ENCODE results near the gene HCN3. TPM values are rescaled to one million over a fixed set of nuclear protein-coding genes. Genes with fewer than 3 reads are reported as not detected.

HCN3 gene
- total RNA-seq, 1 donor from 2014 or later: 1.9 TPM

GRCh38 chr1:155297384-155297783 lies 20.1 kb downstream of the HCN3 start:
- Histone ChIP-seq H3K4me2 (no peak overlapping the region), H3K9me3 (ENCODE audit: low read depth) (no peaks in the 10 kb centered on the region), H3F3A (ENCODE audit: low read depth) (peaks cover 3% of the 10 kb centered on the region), H3K79me2 (ENCODE audit: low read depth) (no peaks in the 10 kb centered on the region), H3K9ac (no peak overlapping the region), H3K4me1 (no peaks in the 10 kb centered on the region), H2AFZ (replicated peaks) (no peak overlapping the region), H3K27me3 (peaks cover 51% of the 10 kb centered on the region), H3K27ac (no peak overlapping the region), H3K4me3 (no peak overlapping the region), H3K36me3 (no peaks in the 10 kb centered on the region), H4K20me1 (ENCODE audit: low read depth) (no peaks in the 10 kb centered on the region)
- DNase-seq (ENCODE audit: low spot score): no peak
- Mint-ChIP-seq H3K36me3 (no peaks in the 10 kb centered on the region), H3K27me3 (ENCODE audit: insufficient read depth, low read depth) (peaks cover 20% of the 10 kb centered on the region), H3K4me1 (peaks cover 6% of the 10 kb centered on the region), H3K27ac (no peak overlapping the region), H3K4me3 (no peak overlapping the region), H3K9me3 (peaks cover 5% of the 10 kb centered on the region)
- TF ChIP-seq CTCF (IDR thresholded peaks at IDR 0.05) (no peak), EZH2 (IDR thresholded peaks at IDR 0.05) (no peak), EZH2phosphoT487 (IDR thresholded peaks at IDR 0.05) (no peak)

- H3K4me1 Mint-ChIP-seq: peaks cover 6% of the 10 kb centered on the region
- Histone ChIP-seq H3K4me3 (no peak overlapping the region), H3K4me1 (no peaks in the 10 kb centered on the region), H3K9ac (no peak overlapping the region), H3K27ac (no peak overlapping the region), H3K27me3 (peaks cover 27% of the 10 kb centered on the region), H3K4me2 (no peak overlapping the region), H2AFZ (replicated peaks) (no peak overlapping the region), H4K20me1 (ENCODE audit: low read depth) (no peaks in the 10 kb centered on the region), H3K9me3 (ENCODE audit: low read depth) (no peaks in the 10 kb centered on the region), H3F3A (ENCODE audit: low read depth) (peaks cover 3% of the 10 kb centered on the region), H3K79me2 (ENCODE audit: low read depth) (no peaks in the 10 kb centered on the region), H3K36me3 (no peaks in the 10 kb centered on the region)
- peaks cover 18% of the 10 kb centered on the region for H3K27me3 Mint-ChIP-seq (ENCODE audit: insufficient read depth, low read depth)
- H3K36me3 Mint-ChIP-seq: no peaks in the 10 kb centered on the region
- peaks cover 3% of the 10 kb centered on the region for H3K9me3 Mint-ChIP-seq
- DNase-seq (ENCODE audit: low spot score): no peak
- TF ChIP-seq EZH2 (IDR thresholded peaks at IDR 0.05) (no peak), CTCF (IDR thresholded peaks at IDR 0.05) (no peak), EZH2phosphoT487 (IDR thresholded peaks at IDR 0.05) (no peak)
- peak overlapping the region; percentile 7 for H3K27ac Mint-ChIP-seq
- H3K4me3 Mint-ChIP-seq: no peak overlapping the region
These were observed 22.8 kb downstream of the HCN3 start for GRCh38 chr1:155300024-155300423.

- Mint-ChIP-seq H3K27me3 (ENCODE audit: insufficient read depth, low read depth) (peaks cover 16% of the 10 kb centered on the region), H3K36me3 (no peaks in the 10 kb centered on the region), H3K27ac (no peak overlapping the region), H3K9me3 (peaks cover under 1% of the 10 kb centered on the region), H3K4me3 (peak overlapping the region; percentile 44), H3K4me1 (peaks cover 11% of the 10 kb centered on the region)
- H3K9ac ChIP-seq: no peak overlapping the region
- no peak overlapping the region for H3K4me3 ChIP-seq
- H3K27ac ChIP-seq: no peak overlapping the region
- H3K27me3 ChIP-seq: peaks cover 20% of the 10 kb centered on the region
- DNase-seq (ENCODE audit: low spot score): no peak
- H3K79me2 ChIP-seq (ENCODE audit: low read depth): no peaks in the 10 kb centered on the region
- no peaks in the 10 kb centered on the region for H3K36me3 ChIP-seq
- H3K4me2 ChIP-seq: no peak overlapping the region
- H3F3A ChIP-seq (ENCODE audit: low read depth): peaks cover 2% of the 10 kb centered on the region
- H3K9me3 ChIP-seq (ENCODE audit: low read depth): no peaks in the 10 kb centered on the region
- no peaks in the 10 kb centered on the region for H4K20me1 ChIP-seq (ENCODE audit: low read depth)
- H3K4me1 ChIP-seq: no peaks in the 10 kb centered on the region
- H2AFZ ChIP-seq (replicated peaks): no peak overlapping the region
- TF ChIP-seq EZH2 (IDR thresholded peaks at IDR 0.05): no peak
- no peak for TF ChIP-seq EZH2phosphoT487 (IDR thresholded peaks at IDR 0.05)
- TF ChIP-seq CTCF (IDR thresholded peaks at IDR 0.05): no peak
These were observed 23.5 kb downstream of the HCN3 start for GRCh38 chr1:155300553-155301329.
